HepG2 (cell line): ENCODE data around the gene CHST13. TPM values are rescaled to one million over a fixed set of nuclear protein-coding genes. Genes with fewer than 3 reads are reported as not detected.
A peak's percentile ranks its signal among the peaks of the same experiment; 100 is the strongest.

Experiments
- AHDC1 ChIP-seq: sonication (generic); formaldehyde crosslinking; IDR thresholded peaks from 2 replicates; pipeline ENCODE4 v1.5.1; 2020; ENCODE audit warnings: mild to moderate bottlenecking, missing genetic modification reagents, borderline replicate concordance
- CCAR2 ChIP-seq: fragments of 200-400 bp; formaldehyde crosslinking; optimal IDR thresholded peaks from 2 replicates; pipeline ENCODE3; 2018; ENCODE audit warnings: low read depth, mild to moderate bottlenecking, low read length, moderate library complexity
- IKZF4 ChIP-seq: sonication (generic); formaldehyde crosslinking; IDR thresholded peaks from 2 replicates; pipeline ENCODE4 v1.5.1; 2020; ENCODE audit warnings: borderline replicate concordance, mild to moderate bottlenecking, low read depth, missing genetic modification reagents; ENCODE audit errors: not compliant biosample characterization
- IKZF5 ChIP-seq: IDR thresholded peaks from 2 replicates; pipeline ENCODE4 v1.6.1; 2018; ENCODE audit warnings: missing genetic modification reagents, mild to moderate bottlenecking, missing compliant biosample characterization
- SAP130 ChIP-seq: IDR thresholded peaks from 2 replicates; pipeline ENCODE4 v1.6.1; 2016; ENCODE audit warnings: low read depth
- TOPORS ChIP-seq: sonication (generic); formaldehyde crosslinking; IDR thresholded peaks from 2 replicates; pipeline ENCODE4 v1.8.0; 2023; ENCODE audit warnings: mild to moderate bottlenecking, missing genetic modification reagents
- ZBTB42 ChIP-seq: sonication (generic); formaldehyde crosslinking; IDR thresholded peaks from 2 replicates; pipeline ENCODE4 v1.5.0; 2020; ENCODE audit warnings: mild to moderate bottlenecking, missing genetic modification reagents
- ZFX ChIP-seq: sonication (generic); formaldehyde crosslinking; IDR thresholded peaks from 2 replicates; pipeline ENCODE4 v1.4.0; 2020; ENCODE audit warnings: mild to moderate bottlenecking, low read depth, missing genetic modification reagents, moderate library complexity
- ZFY ChIP-seq: sonication (generic); formaldehyde crosslinking; IDR thresholded peaks from 2 replicates; pipeline ENCODE4 v1.4.0; 2020; ENCODE audit warnings: missing genetic modification reagents
- ZNF142 ChIP-seq: sonication (generic); formaldehyde crosslinking; IDR thresholded peaks from 2 replicates; pipeline ENCODE4 v1.4.0; 2020; ENCODE audit warnings: missing genetic modification reagents
- ZNF143 ChIP-seq: sonication (generic); formaldehyde crosslinking; IDR thresholded peaks from 2 replicates; pipeline ENCODE4 v1.4.0; 2020; ENCODE audit warnings: missing genetic modification reagents
- ZNF446 ChIP-seq: sonication (generic); formaldehyde crosslinking; IDR thresholded peaks from 2 replicates; pipeline ENCODE4 v1.5.0; 2020; ENCODE audit warnings: mild to moderate bottlenecking, missing genetic modification reagents
- ZNF580 ChIP-seq: IDR thresholded peaks from 2 replicates; pipeline ENCODE4 v1.6.1; 2016; ENCODE audit warnings: low read depth, borderline replicate concordance
- ZNF772 ChIP-seq: sonication (generic); formaldehyde crosslinking; IDR thresholded peaks from 2 replicates; pipeline ENCODE4 v1.5.0; 2020; ENCODE audit warnings: mild to moderate bottlenecking, missing genetic modification reagents
- ZNF879 ChIP-seq: sonication (generic); formaldehyde crosslinking; IDR thresholded peaks from 2 replicates; pipeline ENCODE4 v1.8.1; 2023; ENCODE audit warnings: missing genetic modification reagents
- polyA plus RNA-seq, 8 experiments: library from polyadenylated mRNA; depleted of rRNA in 3 of 8; stranded (reverse) in 7 of 8; unstranded in 1 of 8; fragments of >200 nt; fragmentation: Illumina TruSeq in 4 of 8; extraction: Trizol in 4 of 8; gene quantifications; 2 replicates each; pipeline versions ENCODE4 v1.2.1 to v1.2.3, GENCODE V29; 2011 to 2016; ENCODE audit warnings: low read depth in 4 of 8, missing spikeins in 1 of 8, mixed read lengths in 1 of 8; ENCODE audit not compliant: insufficient read depth in 1 of 8
- total RNA-seq, 5 experiments: library from RNA; depleted of rRNA; stranded (reverse); fragments of >200 nt; fragmentation: Illumina TruSeq; extraction: Trizol; gene quantifications; 2 replicates each; pipeline ENCODE4 v1.2.3, GENCODE V29; 2016; ENCODE audit warnings: low read depth in 1 of 5

The CHST13 gene
- total and polyA plus RNA-seq, 2 of the 13 experiments (the other 11 are each of a cell fraction or from before 2014, with no cell fraction given): 32.0 to 43.1 TPM

- TF ChIP-seq ZFX (peak; percentile 27; the same call in 1 of the 2 replicates), ZFY (CRISPR knock-in tag) (peak; percentile 48; the same call in 1 of the 2 replicates), ZNF580 (CRISPR knock-in tag) (peak; percentile 49; the same call in 1 of the 2 replicates), TOPORS (CRISPR knock-in tag) (0 out of 2 replicates have a peak, but pooled peaks have one; percentile 46), CCAR2 (no peak), IKZF4 (CRISPR knock-in tag) (no peak), ZNF772 (CRISPR knock-in tag) (0 out of 2 replicates have a peak, but pooled peaks have one; percentile 50), ZBTB42 (CRISPR knock-in tag) (no peak), AHDC1 (CRISPR knock-in tag) (peak; percentile 19; the same call in 1 of the 2 replicates), ZNF446 (CRISPR knock-in tag) (0 out of 2 replicates have a peak, but pooled peaks have one; percentile 69), IKZF5 (0 out of 2 replicates have a peak, but pooled peaks have one; percentile 18), SAP130 (CRISPR knock-in tag) (peak; percentile 30; the same call in 1 of the 2 replicates), ZNF143 (CRISPR knock-in tag) (0 out of 2 replicates have a peak, but pooled peaks have one; percentile 18), ZNF142 (CRISPR knock-in tag) (0 out of 2 replicates have a peak, but pooled peaks have one; percentile 1), ZNF879 (CRISPR knock-in tag) (no peak)
Measured at GRCh38 chr3:126476166-126477060, 47.5 kb upstream of the CHST13 start (continued).
